T-helper 2 cell treated with Interferon-gamma antibody and Interleukin-4, amounts not matched to agents 100 ng/mL and 5 ng/mL, for 36 hours (primary cell): Measurements from ENCODE around the gene PPP1CA. TPM values are rescaled to one million over a fixed set of nuclear protein-coding genes. Genes with fewer than 3 reads are reported as not detected.

ENCODE experiments used
- intact Hi-C: fragments of 100-400 bp; cut with micrococcal nuclease; formaldehyde crosslinking; loops from one replicate; pipeline ENCODE4 v1.15.1; 2023
- total RNA-seq: library from RNA; stranded (reverse); gene quantifications from 2 replicates; pipeline ENCODE4 v1.2.3, GENCODE V29; 2022

The PPP1CA gene
- total RNA-seq, 1 donor from 2014 or later: 351 TPM

- intact Hi-C loops: no loop called here
Observed at GRCh38 chr11:67372321-67372992, 29.2 kb downstream of the PPP1CA start.

DNA sequence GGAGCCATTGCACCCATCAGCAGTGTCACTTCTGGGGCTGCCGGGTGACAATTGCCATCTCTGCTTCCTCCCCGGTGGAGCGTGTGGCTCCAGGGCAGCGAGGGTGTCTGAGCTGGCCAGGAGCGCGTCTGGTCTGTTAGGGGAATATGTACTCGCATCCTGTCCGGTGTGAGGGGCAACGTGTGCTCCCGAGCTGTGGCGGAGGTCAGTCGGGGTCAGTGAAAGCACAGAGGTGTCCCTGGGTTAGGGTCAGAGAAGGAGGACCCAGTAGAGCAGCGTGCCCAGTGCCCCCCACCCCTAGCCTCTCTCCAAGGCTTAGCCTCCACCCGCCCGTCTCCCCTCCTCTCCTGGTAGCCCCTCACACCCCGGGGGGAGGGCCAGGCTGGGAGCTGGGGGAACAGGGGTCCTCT, 29.7 kb downstream of the PPP1CA start:
- intact Hi-C loops: no loop called here

DNA sequence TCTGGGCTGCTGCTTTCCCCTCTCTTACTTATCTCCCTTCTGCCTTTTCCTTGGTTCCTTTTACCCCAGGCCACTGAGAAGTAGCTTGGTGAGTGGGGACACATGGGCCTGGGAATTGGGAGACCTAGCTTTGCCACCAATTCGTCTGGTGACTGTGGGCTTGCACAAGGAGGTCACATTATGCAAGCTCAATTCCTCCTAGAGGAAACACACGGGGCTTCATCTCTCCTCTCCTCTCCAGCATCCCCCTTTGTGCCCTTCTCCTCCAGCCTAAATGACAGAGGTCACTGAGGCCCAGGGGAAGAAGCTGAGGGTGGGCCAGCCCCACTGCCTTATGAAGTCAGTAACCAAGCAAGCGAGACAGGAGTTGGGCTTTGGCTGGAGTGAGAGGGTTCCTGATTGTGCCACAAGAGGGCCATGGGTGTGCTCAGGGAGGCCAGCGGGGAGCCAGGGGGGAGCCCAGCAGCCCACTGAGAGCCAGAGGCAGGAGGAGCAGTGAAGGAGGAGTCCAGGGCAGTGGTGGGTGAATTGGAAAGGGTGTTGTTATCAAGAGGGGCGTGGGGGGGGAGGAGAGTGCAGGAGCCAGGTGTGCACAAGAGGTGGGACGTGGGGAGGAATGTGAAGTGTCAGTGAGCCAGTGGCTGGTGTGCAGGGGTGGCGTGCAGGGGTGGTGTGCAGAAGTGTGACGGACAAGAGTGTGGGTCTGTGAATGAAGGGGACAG, 30.3 kb downstream of the PPP1CA start:
- intact Hi-C loops: no loop called here

DNA sequence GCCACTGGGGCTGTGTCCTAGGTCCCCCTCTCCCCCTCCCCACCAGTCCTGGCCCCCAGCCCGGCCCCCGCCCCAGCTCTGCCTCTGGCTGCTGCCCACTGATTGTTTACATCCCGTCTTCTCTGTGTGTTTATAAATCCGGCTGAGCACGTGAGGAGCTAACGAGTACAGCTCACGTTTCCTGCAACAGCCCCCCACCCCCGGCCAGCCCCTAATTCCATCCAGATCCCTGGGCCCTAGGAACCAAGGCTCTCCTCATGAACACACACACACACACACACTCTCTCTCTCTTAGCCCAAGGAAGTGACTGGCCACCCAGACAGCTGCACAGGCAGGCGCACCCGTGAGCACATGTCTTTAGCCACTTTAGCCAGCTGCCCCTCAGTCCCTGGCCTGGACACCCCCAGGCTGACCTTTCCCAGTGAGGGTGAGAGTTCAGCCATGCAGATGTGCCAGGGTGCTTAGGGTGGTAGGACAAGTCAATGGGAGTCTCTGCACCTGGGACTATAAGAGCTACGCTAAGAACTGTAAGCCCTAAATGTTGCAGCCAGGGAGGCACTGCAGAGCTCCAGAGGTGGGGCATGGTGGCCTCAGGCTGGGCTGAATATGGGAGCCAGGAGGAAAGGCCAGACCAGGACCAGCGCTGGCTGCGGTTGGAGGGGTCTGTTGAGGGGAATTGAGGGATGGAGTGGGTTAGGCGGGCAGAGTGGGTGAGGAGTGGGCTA, 31.1 kb downstream of the PPP1CA start:
- intact Hi-C loops: no loop called here

GRCh38 chr11:67369801-67370284, 31.8 kb downstream of the PPP1CA start:
- intact Hi-C loops: no loop called here

- intact Hi-C loops: no loop called here
Observed at GRCh38 chr11:67369275-67369674, 32.4 kb downstream of the PPP1CA start.

- intact Hi-C loops: no loop called here
Observed at GRCh38 chr11:67368621-67369020, 33.0 kb downstream of the PPP1CA start.

- intact Hi-C loops: no loop called here
Observed at GRCh38 chr11:67367761-67368227, 33.9 kb downstream of the PPP1CA start.

GRCh38 chr11:67366961-67367760, 34.5 kb downstream of the PPP1CA start:
- intact Hi-C loops: no loop called here

- intact Hi-C loops: no loop called here
Observed at GRCh38 chr11:67366546-67366945, 35.1 kb downstream of the PPP1CA start.

DNA sequence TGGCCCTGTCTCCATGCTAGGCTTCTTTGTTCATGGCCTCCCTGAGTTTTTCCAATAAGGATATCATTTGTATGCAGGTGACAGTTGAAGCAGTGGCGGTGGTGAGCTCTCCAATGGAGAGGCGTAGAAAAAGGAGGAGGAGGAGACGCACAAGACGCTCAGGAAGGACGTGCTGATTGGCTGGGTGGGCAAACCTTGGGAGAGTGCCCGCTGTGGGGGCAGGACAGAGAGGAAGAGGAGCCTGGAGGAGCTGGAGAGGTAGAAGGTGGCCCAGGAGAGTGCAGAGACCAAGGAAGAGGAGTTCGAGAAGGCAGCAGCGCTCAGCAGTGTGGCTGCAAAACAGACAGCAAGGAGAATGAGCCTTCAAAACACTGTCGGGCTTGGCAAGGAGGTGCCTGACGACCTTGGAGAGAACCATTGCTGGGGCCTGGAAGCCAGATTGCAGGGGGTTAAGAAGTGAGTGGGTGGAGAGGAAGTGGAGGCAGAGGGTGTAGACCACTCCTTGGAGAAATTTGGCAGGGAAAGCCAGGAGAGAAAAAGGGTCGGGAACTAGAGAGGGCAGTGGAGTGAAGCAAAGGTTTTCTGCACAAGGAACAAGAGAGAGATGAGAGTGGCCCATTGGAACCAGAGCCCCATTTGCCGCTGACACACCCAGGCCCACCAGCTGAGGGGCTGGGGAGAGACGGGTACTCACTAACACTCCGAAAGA, 35.8 kb downstream of the PPP1CA start:
- intact Hi-C loops: no loop called here

DNA sequence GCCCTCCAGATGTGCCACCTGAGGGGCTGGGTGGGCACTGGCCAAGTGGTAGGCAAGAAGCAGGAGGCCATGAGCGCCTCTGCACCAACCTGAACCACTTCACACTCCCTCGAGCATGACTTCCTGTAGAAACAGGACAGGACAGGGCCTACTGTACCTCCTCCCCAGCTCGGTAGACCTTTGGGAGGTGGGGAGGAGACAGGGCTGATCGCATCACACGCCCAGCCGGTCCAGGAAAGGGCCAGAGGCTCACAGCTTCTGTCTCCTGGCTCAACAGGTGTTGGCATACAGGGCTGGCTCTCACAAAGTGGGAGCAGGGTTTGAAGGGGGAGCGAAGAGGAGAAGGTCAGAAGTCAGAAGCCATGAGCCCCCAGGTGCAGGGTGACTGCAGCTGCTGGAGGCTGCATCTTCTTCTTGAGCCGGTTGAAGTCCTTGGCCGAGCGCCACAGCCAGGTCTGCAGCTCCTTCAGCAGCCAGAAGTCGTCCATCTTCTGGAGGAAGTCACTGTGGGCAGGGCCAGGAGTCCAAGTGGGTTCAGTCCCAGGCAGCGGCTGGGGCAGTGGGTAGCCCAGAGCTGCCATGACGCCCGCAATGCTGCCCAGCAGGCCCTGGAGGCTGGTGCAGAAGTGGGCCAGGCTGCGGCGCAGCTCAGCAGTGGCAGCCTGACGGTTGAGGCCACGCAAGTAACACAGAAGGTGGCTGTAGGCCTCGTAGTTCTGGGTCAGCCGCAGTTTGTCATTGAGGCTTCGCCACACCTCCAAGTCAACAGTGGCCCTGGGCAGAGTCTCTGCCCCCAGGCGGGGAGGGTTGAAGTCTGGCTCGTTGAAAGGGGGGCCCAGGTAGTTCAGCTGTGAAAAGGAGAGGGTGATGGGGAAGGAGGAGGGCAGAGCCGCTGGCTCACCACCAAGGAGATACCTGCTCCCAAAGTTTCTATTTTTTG, 36.6 kb downstream of the PPP1CA start:
- intact Hi-C loops: no loop called here

- intact Hi-C loops: no loop called here
Observed at GRCh38 chr11:67364169-67364568, 37.5 kb downstream of the PPP1CA start.

DNA sequence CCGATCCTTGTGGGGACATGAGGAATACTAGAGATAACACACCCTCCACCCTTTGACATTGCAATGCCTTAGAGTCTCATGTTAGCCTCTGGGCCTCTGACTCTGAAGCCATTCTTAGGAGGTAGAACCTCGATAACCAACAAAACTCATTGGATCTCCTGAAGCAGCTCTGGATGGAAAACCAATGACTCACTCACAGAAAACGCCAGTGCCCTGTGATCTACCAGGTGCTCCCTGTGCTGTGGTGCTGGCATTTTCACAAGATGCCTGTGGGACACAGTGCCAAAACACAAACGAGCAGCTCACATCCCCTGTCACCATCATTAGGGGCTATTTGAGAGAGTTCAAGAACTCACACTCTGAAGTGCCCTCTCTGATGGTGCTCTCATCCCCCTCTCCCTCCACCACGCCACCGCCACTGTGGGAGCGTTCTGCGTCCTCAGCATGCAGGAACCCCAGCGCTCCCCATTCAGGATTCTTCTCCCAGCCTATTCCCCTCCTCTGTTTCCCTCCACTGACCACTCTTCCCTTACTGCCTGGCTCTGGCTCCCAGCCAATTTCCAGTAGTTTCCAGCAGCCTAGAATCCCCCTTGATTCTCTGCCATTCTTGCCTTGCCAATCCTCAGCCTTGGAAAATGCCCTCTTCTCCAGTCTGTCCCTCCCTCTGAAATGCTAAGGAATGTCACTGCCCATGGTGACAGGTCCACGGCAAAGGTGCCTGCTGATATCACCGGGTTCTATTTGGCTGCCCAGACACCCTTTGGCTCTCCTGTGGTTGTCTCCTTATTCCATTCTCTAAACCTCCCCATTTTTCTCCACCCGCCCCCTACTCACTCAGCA, 43.6 kb downstream of the PPP1CA start:
- intact Hi-C loops: loop anchor here (1.0 kb wide), 1 partner anchor 24 kb away; no protein-coding TSS in a partner anchor

DNA sequence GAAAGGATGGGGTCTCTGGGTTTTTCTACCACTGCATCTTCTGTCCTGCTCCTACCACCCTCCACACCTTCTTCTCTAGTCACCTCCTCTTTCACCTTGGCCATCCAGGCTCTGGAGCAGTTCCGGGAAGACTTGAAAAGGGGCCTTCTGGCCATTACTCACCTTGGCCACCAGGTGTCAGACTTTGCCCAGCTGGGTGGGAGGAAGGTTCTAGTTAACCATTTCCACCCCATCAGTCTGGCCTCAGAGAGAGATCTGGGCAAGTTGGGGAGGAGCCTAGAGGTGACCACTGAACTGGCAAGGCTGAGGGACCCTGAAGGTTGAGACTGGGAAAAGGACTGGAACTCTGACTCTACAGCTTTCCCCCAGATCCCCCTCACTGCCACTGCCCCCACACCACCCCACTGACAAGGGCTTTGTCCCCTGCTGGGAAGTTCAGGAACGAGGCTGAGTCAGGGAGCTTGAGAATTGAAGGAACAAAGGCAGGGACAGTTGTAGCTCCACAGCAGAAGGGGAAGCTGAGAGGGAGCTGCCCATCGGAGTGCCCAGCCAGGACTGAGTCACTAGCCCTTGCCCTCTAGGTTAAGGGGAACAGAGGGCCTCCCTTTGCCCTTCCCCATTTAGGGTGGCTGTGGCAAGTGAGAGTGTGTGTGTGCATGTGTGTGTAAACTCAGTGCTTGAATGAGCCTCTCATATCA, 44.6 kb downstream of the PPP1CA start:
- intact Hi-C loops: loop anchor here (1.0 kb wide), 1 partner anchor 25 kb away; no protein-coding TSS in a partner anchor

DNA sequence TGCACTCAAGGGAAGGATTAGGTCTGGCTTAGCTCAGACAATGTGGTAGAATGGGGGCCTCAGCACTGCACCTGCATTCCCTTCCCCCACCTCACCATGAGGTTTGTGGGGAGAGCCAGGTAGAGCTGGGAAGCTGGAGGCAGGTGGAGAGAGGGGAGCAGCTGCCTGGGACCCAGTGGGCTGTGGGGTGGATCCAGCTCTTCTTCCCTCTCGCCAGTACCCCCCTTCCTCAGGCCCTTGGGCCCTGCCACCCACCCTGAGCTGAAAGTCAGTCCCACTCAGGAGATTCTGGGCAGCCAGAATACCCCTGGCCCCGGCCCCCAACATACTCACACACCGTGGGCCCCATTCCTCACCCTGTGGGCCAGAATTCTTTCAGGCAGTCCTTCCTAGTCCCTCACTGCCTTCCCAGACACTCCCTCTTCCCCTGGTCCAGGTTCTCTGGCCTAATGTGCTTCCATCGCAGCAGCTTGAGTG, 45.2 kb downstream of the PPP1CA start:
- intact Hi-C loops: no loop called here

GRCh38 chr11:67355794-67356386, 45.8 kb downstream of the PPP1CA start:
- intact Hi-C loops: no loop called here
